Testis (tissue), 2 donors: ENCODE results near the gene HBQ1.

Experiments used
- CTCF ChIP-seq, 3 experiments: fragments of 450-650 bp in 2 of 3; fragments of 200-600 bp in 1 of 3; sonication (generic) in 1 of 3; IDR thresholded peaks; one replicate each; pipeline ENCODE4 v1.5.1; 2016 to 2019; ENCODE audit warnings: antibody characterized with exemption in 3 of 3, mild to moderate bottlenecking in 2 of 3, moderate library complexity in 1 of 3
- POLR2A ChIP-seq: fragments of 450-650 bp; IDR thresholded peaks from one replicate; pipeline ENCODE4 v1.6.1; 2017; ENCODE audit warnings: antibody characterized with exemption, mild to moderate bottlenecking, moderate library complexity

GRCh38 chr16:169014-169413 lies 11.2 kb upstream of the HBQ1 start:
- TF ChIP-seq POLR2A (no peak), CTCF (IDR thresholded peaks at IDR 0.05) (no peak)
